Liver (tissue), 9 donors: Measurements from ENCODE around the gene NXPH3. TPM values are rescaled to one million over a fixed set of nuclear protein-coding genes. Genes with fewer than 3 reads are reported as not detected.

Experiments used
- DNase-seq: peaks from one replicate; pipeline ENCODE4 v3.0.0-alpha.2; 2017; ENCODE audit warnings: low spot score
- H3K27ac ChIP-seq, 2 donors: one replicate each; pipeline ENCODE4 v1.7.0; 2013; ENCODE audit warnings: inconsistent platforms in 2 of 2, low read length in 2 of 2, control low read depth in 1 of 2, low read depth in 1 of 2, mild to moderate bottlenecking in 1 of 2
- H3K27me3 ChIP-seq, 4 donors: one replicate each; pipeline versions ENCODE4 v1.6.1 to v1.7.0; 2013; ENCODE audit warnings: low read length in 3 of 4, inconsistent platforms in 1 of 4, mild to moderate bottlenecking in 1 of 4, moderate library complexity in 1 of 4; ENCODE audit not compliant: control insufficient read depth in 4 of 4, insufficient read depth in 4 of 4
- H3K36me3 ChIP-seq, 4 donors: one replicate each; pipeline versions ENCODE4 v1.6.1 to v1.7.0; 2013; ENCODE audit warnings: low read length in 3 of 4, mild to moderate bottlenecking in 3 of 4, low read depth in 1 of 4, moderate library complexity in 1 of 4; ENCODE audit not compliant: control insufficient read depth in 4 of 4, insufficient read depth in 3 of 4
- H3K4me1 ChIP-seq, 4 donors: one replicate each; pipeline versions ENCODE4 v1.6.1 to v1.7.0; 2013; ENCODE audit warnings: low read length in 3 of 4, mild to moderate bottlenecking in 3 of 4, moderate library complexity in 1 of 4; ENCODE audit not compliant: control insufficient read depth in 4 of 4, insufficient read depth in 4 of 4
- H3K4me3 ChIP-seq, 3 donors: one replicate each; pipeline versions ENCODE4 v1.6.1 to v1.7.0; 2013; ENCODE audit warnings: low read length in 3 of 3, control low read depth in 1 of 3, low read depth in 1 of 3, mild to moderate bottlenecking in 1 of 3
- H3K9ac ChIP-seq, 2 donors: one replicate each; pipeline ENCODE4 v1.7.0; 2013; ENCODE audit warnings: low read length in 2 of 2, mild to moderate bottlenecking in 2 of 2, moderate library complexity in 2 of 2, control low read depth in 1 of 2, low read depth in 1 of 2
- H3K9me3 ChIP-seq, 4 donors: one replicate each; pipeline versions ENCODE4 v1.6.1 to v1.7.0; 2013; ENCODE audit warnings: low read length in 3 of 4; ENCODE audit not compliant: control insufficient read depth in 4 of 4
- EGR1 ChIP-seq, 2 donors: IDR thresholded peaks; 2 replicates each; pipeline ENCODE4 v1.6.1; 2016 to 2018; ENCODE audit warnings: antibody characterized with exemption in 2 of 2, low read depth in 2 of 2
- FOXA1 ChIP-seq: IDR thresholded peaks from 2 replicates; pipeline ENCODE4 v1.6.1; 2016; ENCODE audit warnings: antibody characterized with exemption
- FOXA2 ChIP-seq: IDR thresholded peaks from 2 replicates; pipeline ENCODE4 v1.6.1; 2016; ENCODE audit warnings: antibody characterized with exemption
- GABPA ChIP-seq, 2 donors: IDR thresholded peaks in 1 of 2; conservative IDR thresholded peaks in 1 of 2; 2 replicates each; pipeline ENCODE4 v1.6.1; 2016; ENCODE audit warnings: antibody characterized with exemption in 2 of 2, mild to moderate bottlenecking in 1 of 2, moderate library complexity in 1 of 2
- HNF4A ChIP-seq, 2 donors: conservative IDR thresholded peaks; 2 replicates each; pipeline ENCODE4 v1.6.1; 2016; ENCODE audit warnings: antibody characterized with exemption in 2 of 2, mild to moderate bottlenecking in 2 of 2
- HNF4G ChIP-seq: IDR thresholded peaks from 2 replicates; pipeline ENCODE4 v1.6.1; 2016; ENCODE audit warnings: antibody characterized with exemption
- JUND ChIP-seq, 2 donors: IDR thresholded peaks; 2 replicates each; pipeline ENCODE4 v1.6.1; 2016; ENCODE audit warnings: antibody characterized with exemption in 2 of 2
- NR2F2 ChIP-seq: IDR thresholded peaks from 2 replicates; pipeline ENCODE4 v1.6.1; 2016; ENCODE audit warnings: antibody characterized with exemption
- RAD21 ChIP-seq, 2 donors: IDR thresholded peaks; 2 replicates each; pipeline ENCODE4 v1.6.1; 2016; ENCODE audit warnings: antibody characterized with exemption in 2 of 2, mild to moderate bottlenecking in 2 of 2
- RXRA ChIP-seq, 2 donors: IDR thresholded peaks; 2 replicates each; pipeline ENCODE4 v1.6.1; 2017 to 2018; ENCODE audit warnings: antibody characterized with exemption in 2 of 2, mild to moderate bottlenecking in 1 of 2
- SP1 ChIP-seq: IDR thresholded peaks from 2 replicates; pipeline ENCODE4 v1.6.1; 2018; ENCODE audit warnings: antibody characterized with exemption, mild to moderate bottlenecking
- TAF1 ChIP-seq: conservative IDR thresholded peaks from 2 replicates; pipeline ENCODE4 v1.6.1; 2016; ENCODE audit warnings: antibody characterized with exemption, mild to moderate bottlenecking
- YY1 ChIP-seq: IDR thresholded peaks from 2 replicates; pipeline ENCODE4 v1.6.1; 2016; ENCODE audit warnings: antibody characterized with exemption, mild to moderate bottlenecking
- WGBS: extraction: QIAGEN DNeasy Blood & Tissue Kit; methylation state at CpG from one replicate; pipeline ENCODE4 v1.1.7; 2013; 5-methylcytosine and 5-hydroxymethylcytosine counted together
- polyA plus RNA-seq, 2 donors: library from polyadenylated mRNA; stranded (reverse) in 1 of 2; unstranded in 1 of 2; fragments of 200-250 nt in 1 of 2; fragments of >200 nt in 1 of 2; fragmentation: Nextera tagmentation in 1 of 2; extraction: Ambion mirVana in 1 of 2; gene quantifications; one replicate each; pipeline versions ENCODE4 v1.2.1 to v1.2.3, GENCODE V29; 2013 to 2015
- total RNA-seq, 2 donors: library from RNA; depleted of rRNA; stranded (reverse); fragments of >200 nt; gene quantifications; one replicate each; pipeline ENCODE4 v1.2.3, GENCODE V29; 2014
- TF ChIP-seq, protein P1 (sequence below): IDR thresholded peaks from 2 replicates; pipeline ENCODE4 v1.6.1; 2016; ENCODE audit warnings: antibody characterized with exemption
- TF ChIP-seq, protein P2 (sequence below): IDR thresholded peaks from 2 replicates; pipeline ENCODE4 v1.6.1; 2016; ENCODE audit warnings: antibody characterized with exemption
- TF ChIP-seq, protein P3 (sequence below): IDR thresholded peaks from 2 replicates; pipeline ENCODE4 v1.6.1; 2016; ENCODE audit warnings: antibody characterized with exemption, mild to moderate bottlenecking
- TF ChIP-seq, protein P4 (sequence below): IDR thresholded peaks from 2 replicates; pipeline ENCODE4 v1.6.1; 2016; ENCODE audit warnings: antibody characterized with exemption
- TF ChIP-seq, protein P5 (sequence below): fragments of 150-350 bp; IDR thresholded peaks from 2 replicates; pipeline ENCODE4 v1.5.1; 2017; ENCODE audit warnings: improper control_type of control experiment, low read depth, low read length; ENCODE audit not compliant: missing input control
- donor health status: healthy.
- donor health status: healthy.
- donor health status: healthy.
- donor health status: healthy.
- donor health status: healthy.

Gene NXPH3
- total and polyA plus RNA-seq, 4 donors = 0.17 to 0.22 TPM; not detected in 2

DNA sequence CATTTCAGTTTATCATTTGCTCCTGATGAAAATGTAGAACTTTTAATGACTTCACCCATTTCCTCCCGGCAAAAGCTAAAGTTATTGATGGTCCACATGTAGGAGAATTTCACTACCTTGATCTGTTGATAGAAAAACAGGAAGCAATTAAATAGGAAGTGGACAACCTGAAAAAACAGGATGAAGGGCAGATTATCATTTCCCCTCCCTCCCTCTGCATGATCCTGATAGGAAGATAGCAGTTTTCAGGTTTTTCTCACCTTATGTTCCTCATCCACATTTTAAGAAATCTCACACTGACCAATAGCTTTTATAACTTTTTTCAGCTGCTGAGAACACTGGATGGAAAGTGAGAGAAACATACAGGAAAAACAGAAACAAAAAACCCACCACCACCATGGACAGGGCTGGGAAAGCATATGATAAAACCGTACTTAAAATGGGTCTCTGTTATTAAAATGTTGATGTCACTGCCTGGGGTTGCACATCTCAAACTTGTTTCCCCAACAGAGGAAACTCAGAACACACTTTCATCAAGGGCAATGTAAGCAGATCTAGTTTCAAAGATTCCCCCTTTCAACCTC, 46.4 kb downstream of the NXPH3 start:
- Histone ChIP-seq H3K36me3 (peaks cover 3 to 36% (median 29%) of the 10 kb centered on the region in 4 donors), H3K27ac (no peak overlapping the region), H3K9ac (no peak overlapping the region), H3K9me3 (no peaks in the 10 kb centered on the region), H3K4me3 (no peak overlapping the region), H3K4me1 (no peaks in the 10 kb centered on the region), H3K27me3 (no peaks in the 10 kb centered on the region)
- TF ChIP-seq RAD21 (IDR thresholded peaks at IDR 0.05) = no peak
- no peak for TF ChIP-seq HNF4A (conservative IDR thresholded peaks at IDR 0.05)
- TF ChIP-seq GABPA (IDR thresholded peaks at IDR 0.05 in 1 of 2, conservative IDR thresholded peaks at IDR 0.05 in 1 of 2) = no peak
- no peak for TF ChIP-seq FOXA1
- TF ChIP-seq TAF1 = no peak
- no peak for TF ChIP-seq SP1
- TF ChIP-seq, protein P1, sequence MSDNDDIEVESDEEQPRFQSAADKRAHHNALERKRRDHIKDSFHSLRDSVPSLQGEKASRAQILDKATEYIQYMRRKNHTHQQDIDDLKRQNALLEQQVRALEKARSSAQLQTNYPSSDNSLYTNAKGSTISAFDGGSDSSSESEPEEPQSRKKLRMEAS = no peak
- TF ChIP-seq NR2F2 = no peak
- TF ChIP-seq, protein P2, sequence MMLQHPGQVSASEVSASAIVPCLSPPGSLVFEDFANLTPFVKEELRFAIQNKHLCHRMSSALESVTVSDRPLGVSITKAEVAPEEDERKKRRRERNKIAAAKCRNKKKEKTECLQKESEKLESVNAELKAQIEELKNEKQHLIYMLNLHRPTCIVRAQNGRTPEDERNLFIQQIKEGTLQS = no peak
- TF ChIP-seq, protein P3, sequence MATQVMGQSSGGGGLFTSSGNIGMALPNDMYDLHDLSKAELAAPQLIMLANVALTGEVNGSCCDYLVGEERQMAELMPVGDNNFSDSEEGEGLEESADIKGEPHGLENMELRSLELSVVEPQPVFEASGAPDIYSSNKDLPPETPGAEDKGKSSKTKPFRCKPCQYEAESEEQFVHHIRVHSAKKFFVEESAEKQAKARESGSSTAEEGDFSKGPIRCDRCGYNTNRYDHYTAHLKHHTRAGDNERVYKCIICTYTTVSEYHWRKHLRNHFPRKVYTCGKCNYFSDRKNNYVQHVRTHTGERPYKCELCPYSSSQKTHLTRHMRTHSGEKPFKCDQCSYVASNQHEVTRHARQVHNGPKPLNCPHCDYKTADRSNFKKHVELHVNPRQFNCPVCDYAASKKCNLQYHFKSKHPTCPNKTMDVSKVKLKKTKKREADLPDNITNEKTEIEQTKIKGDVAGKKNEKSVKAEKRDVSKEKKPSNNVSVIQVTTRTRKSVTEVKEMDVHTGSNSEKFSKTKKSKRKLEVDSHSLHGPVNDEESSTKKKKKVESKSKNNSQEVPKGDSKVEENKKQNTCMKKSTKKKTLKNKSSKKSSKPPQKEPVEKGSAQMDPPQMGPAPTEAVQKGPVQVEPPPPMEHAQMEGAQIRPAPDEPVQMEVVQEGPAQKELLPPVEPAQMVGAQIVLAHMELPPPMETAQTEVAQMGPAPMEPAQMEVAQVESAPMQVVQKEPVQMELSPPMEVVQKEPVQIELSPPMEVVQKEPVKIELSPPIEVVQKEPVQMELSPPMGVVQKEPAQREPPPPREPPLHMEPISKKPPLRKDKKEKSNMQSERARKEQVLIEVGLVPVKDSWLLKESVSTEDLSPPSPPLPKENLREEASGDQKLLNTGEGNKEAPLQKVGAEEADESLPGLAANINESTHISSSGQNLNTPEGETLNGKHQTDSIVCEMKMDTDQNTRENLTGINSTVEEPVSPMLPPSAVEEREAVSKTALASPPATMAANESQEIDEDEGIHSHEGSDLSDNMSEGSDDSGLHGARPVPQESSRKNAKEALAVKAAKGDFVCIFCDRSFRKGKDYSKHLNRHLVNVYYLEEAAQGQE = no peak
- TF ChIP-seq JUND (IDR thresholded peaks at IDR 0.05) = no peak
- no peak for DNase-seq
- 77% methylated on average over 2 of the region's 2 CpGs for WGBS

DNA sequence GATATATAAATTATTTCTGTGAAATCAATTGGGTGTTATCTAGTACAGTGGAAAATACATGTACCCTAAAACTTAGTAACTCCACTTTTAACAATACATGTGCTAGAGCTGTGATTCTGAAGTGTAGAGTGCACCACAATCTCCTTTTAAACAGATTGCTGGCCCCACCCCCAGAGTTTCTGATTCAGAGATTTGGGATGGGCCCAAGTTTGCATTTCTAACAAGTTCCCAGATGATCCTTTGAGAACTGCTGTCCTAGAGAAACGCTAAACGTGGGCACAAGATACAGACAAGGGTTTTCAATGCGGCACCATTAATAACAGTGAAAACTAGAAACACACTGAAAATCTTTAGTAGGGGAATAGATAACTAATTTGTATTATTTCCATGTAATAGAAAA, 49.2 kb downstream of the NXPH3 start:
- Histone ChIP-seq H3K27ac (no peak overlapping the region), H3K9me3 (no peaks in the 10 kb centered on the region), H3K36me3 (peaks cover 3 to 19% (median 16%) of the 10 kb centered on the region in 4 donors), H3K27me3 (no peaks in the 10 kb centered on the region), H3K9ac (no peak overlapping the region), H3K4me3 (no peak overlapping the region), H3K4me1 (peaks cover 4 to 18% (median 9%) of the 10 kb centered on the region in 4 donors)
- TF ChIP-seq GABPA (IDR thresholded peaks at IDR 0.05 in 1 of 2, conservative IDR thresholded peaks at IDR 0.05 in 1 of 2) (no peak), NR2F2 (no peak), HNF4A (conservative IDR thresholded peaks at IDR 0.05) (no peak), FOXA2 (no peak), EGR1 (IDR thresholded peaks at IDR 0.05; ENCODE audit: low read depth in 2 of 2) (no peak), YY1 (no peak), FOXA1 (no peak), TAF1 (no peak), RAD21 (IDR thresholded peaks at IDR 0.05) (no peak), HNF4G (no peak), RXRA (IDR thresholded peaks at IDR 0.05) (no peak), JUND (IDR thresholded peaks at IDR 0.05) (no peak), SP1 (no peak)
- TF ChIP-seq, protein P4, sequence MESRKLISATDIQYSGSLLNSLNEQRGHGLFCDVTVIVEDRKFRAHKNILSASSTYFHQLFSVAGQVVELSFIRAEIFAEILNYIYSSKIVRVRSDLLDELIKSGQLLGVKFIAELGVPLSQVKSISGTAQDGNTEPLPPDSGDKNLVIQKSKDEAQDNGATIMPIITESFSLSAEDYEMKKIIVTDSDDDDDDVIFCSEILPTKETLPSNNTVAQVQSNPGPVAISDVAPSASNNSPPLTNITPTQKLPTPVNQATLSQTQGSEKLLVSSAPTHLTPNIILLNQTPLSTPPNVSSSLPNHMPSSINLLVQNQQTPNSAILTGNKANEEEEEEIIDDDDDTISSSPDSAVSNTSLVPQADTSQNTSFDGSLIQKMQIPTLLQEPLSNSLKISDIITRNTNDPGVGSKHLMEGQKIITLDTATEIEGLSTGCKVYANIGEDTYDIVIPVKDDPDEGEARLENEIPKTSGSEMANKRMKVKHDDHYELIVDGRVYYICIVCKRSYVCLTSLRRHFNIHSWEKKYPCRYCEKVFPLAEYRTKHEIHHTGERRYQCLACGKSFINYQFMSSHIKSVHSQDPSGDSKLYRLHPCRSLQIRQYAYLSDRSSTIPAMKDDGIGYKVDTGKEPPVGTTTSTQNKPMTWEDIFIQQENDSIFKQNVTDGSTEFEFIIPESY = no peak
- TF ChIP-seq, protein P5, sequence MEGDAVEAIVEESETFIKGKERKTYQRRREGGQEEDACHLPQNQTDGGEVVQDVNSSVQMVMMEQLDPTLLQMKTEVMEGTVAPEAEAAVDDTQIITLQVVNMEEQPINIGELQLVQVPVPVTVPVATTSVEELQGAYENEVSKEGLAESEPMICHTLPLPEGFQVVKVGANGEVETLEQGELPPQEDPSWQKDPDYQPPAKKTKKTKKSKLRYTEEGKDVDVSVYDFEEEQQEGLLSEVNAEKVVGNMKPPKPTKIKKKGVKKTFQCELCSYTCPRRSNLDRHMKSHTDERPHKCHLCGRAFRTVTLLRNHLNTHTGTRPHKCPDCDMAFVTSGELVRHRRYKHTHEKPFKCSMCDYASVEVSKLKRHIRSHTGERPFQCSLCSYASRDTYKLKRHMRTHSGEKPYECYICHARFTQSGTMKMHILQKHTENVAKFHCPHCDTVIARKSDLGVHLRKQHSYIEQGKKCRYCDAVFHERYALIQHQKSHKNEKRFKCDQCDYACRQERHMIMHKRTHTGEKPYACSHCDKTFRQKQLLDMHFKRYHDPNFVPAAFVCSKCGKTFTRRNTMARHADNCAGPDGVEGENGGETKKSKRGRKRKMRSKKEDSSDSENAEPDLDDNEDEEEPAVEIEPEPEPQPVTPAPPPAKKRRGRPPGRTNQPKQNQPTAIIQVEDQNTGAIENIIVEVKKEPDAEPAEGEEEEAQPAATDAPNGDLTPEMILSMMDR = no peak
- TF ChIP-seq, protein P3 = no peak
- TF ChIP-seq, protein P2 = no peak
- TF ChIP-seq, protein P1 = no peak
- WGBS = 90% methylated on average over 3 of the region's 3 CpGs
- DNase-seq = no peak
